ENCODE results near the gene MYO3B.

- TF ChIP-seq PAX5 (IDR thresholded peaks at IDR 0.05; ENCODE audit: insufficient read depth, low read length, severe bottlenecking) (no peak), SPI1 (IDR thresholded peaks at IDR 0.05; ENCODE audit: low read depth, low read length) (no peak)
Observed at GRCh38 chr2:170461889-170462288, 283.9 kb downstream of the MYO3B start.

All from GM12891 (cell line).